Amygdala (tissue), 56 donors: ENCODE results near the gene CDC42BPB.
"Not testable (repeated sequence)": the region's sequence is repeated elsewhere in the genome, so short reads cannot be mapped to it uniquely, and the experiment has no call there.

Source experiments
- DNase-seq, 56 donors: peaks; one replicate each; lab custom pipeline; 2025; lab: John Stamatoyannopoulos, UW

The CDC42BPB gene

GRCh38 chr14:102932484-102933248 is 124.7 kb downstream of the CDC42BPB start:
- no peak for DNase-seq

- DNase-seq = no peak
These were observed 125.6 kb downstream of the CDC42BPB start for GRCh38 chr14:102931580-102932285.

GRCh38 chr14:102930753-102931579 is 126.4 kb downstream of the CDC42BPB start:
- DNase-seq = peak in 1 of 56 donors; percentile 14

GRCh38 chr14:102930138-102930752 is 127.1 kb downstream of the CDC42BPB start:
- DNase-seq = no peak

- DNase-seq = no peak
These were observed 127.9 kb downstream of the CDC42BPB start for GRCh38 chr14:102929241-102930137.

- DNase-seq = no peak
These were observed 128.7 kb downstream of the CDC42BPB start for GRCh38 chr14:102928412-102929240.

- DNase-seq = no peak
These were observed 129.4 kb downstream of the CDC42BPB start for GRCh38 chr14:102927878-102928411.

- no peak for DNase-seq
These were observed 129.9 kb downstream of the CDC42BPB start for GRCh38 chr14:102927346-102927877.

- not testable (repeated sequence) for DNase-seq
These were observed 130.5 kb downstream of the CDC42BPB start for GRCh38 chr14:102926840-102927239.

- no peak for DNase-seq
These were observed 131.2 kb downstream of the CDC42BPB start for GRCh38 chr14:102926104-102926503.

GRCh38 chr14:102925646-102926045 is 131.7 kb downstream of the CDC42BPB start:
- DNase-seq = no peak

GRCh38 chr14:102924632-102925588 is 132.4 kb downstream of the CDC42BPB start:
- DNase-seq = no peak

GRCh38 chr14:102923925-102924486 is 133.3 kb downstream of the CDC42BPB start:
- DNase-seq = no peak

GRCh38 chr14:102923201-102923924 is 134.0 kb downstream of the CDC42BPB start:
- DNase-seq = no peak

- no peak for DNase-seq
These were observed 134.7 kb downstream of the CDC42BPB start, which contains the start of gene AMN for GRCh38 chr14:102922490-102923200. Gene AMN (plus strand): TSS chr14:102922663. CDS start chr14:102922689, 26 bp downstream.
